K562 (cell line): ENCODE measurements around the gene BTBD2. TPM values are rescaled to one million over a fixed set of nuclear protein-coding genes. Genes with fewer than 3 reads are reported as not detected.
"Not testable (repeated sequence)": the region's sequence is repeated elsewhere in the genome, so short reads cannot be mapped to it uniquely, and the experiment has no call there.

Source experiments
- ATAC-seq: fragments of 200-7000 bp; cut with Tn5 transposase; 3 replicates; pipeline ENCODE4 v1.9.1; 2020; ENCODE audit warnings: moderate library complexity
- BruUV-seq: library from RNA; stranded (reverse); fragments of 400-500 nt; replicated peaks from 2 replicates; lab custom pipeline; 2021; lab: Mats Ljungman, UMichigan
- CTCF ChIA-PET: fragments of 300-600 bp; formaldehyde crosslinking; extraction: SDS; loops from one replicate; lab custom pipeline; 2021; ENCODE audit warnings: low intra/inter-chr PET ratio; lab: Yijun Ruan, JAX
- POLR2A ChIA-PET: fragments of 300-600, 350-650 bp; sonication (Branson Sonifier 250); formaldehyde crosslinking; extraction: SDS; loops from one replicate; lab custom pipeline; 2021; ENCODE audit warnings: antibody characterized with exemption, inconsistent platforms; lab: Yijun Ruan, JAX
- DNase-seq, 4 experiments: peaks; one replicate each; pipeline versions ENCODE4 v3.0.0 to v3.0.0-alpha.2; 2011 to 2018; ENCODE audit warnings: low spot score in 3 of 4, mixed read lengths in 3 of 4; ENCODE audit errors: extremely low read depth in 1 of 4
- FAIRE-seq: peaks from 2 replicates; lab custom pipeline; 2011; peaks lifted over from hg19 to GRCh38; lab: Jason Lieb, UNC
- H2AFZ ChIP-seq: 2 replicates; pipeline ENCODE4 v1.6.0; 2011; ENCODE audit warnings: low read depth, low read length, control low read depth, inconsistent platforms
- H3K27ac ChIP-seq: fragments of 200-600 bp; 3 replicates; pipeline ENCODE4 v1.8.0; 2011; ENCODE audit warnings: low read depth, mild to moderate bottlenecking, control low read depth, inconsistent platforms, low read length, moderate library complexity, mixed read lengths; ENCODE audit errors: extremely low read depth
- H3K27me3 ChIP-seq, 2 experiments: fragments of 300-600 bp in 1 of 2; 2 replicates in 1 of 2; 3 replicates in 1 of 2; pipeline versions ENCODE4 v1.6.0 to v1.8.0; 2011; ENCODE audit warnings: inconsistent platforms in 2 of 2, low read length in 2 of 2, mild to moderate bottlenecking in 1 of 2, mixed read lengths in 1 of 2, moderate library complexity in 1 of 2; ENCODE audit not compliant: control insufficient read depth in 2 of 2, insufficient read depth in 2 of 2
- H3K36me3 ChIP-seq: fragments of 300-600 bp; 3 replicates; pipeline ENCODE4 v1.8.0; 2011; ENCODE audit warnings: mild to moderate bottlenecking, low read length, inconsistent platforms; ENCODE audit not compliant: control insufficient read depth, insufficient read depth
- H3K4me1 ChIP-seq, 2 experiments: fragments of 200-600 bp in 1 of 2; replicated peaks in 1 of 2; 2 replicates in 1 of 2; 3 replicates in 1 of 2; pipeline versions ENCODE4 v1.5.1 to v1.8.0; 2011; ENCODE audit warnings: inconsistent platforms in 2 of 2, low read length in 2 of 2, mild to moderate bottlenecking in 1 of 2, mixed read lengths in 1 of 2, moderate library complexity in 1 of 2; ENCODE audit not compliant: control insufficient read depth in 2 of 2, insufficient read depth in 2 of 2
- H3K4me2 ChIP-seq: 2 replicates; pipeline ENCODE4 v1.6.1; 2011; ENCODE audit warnings: low read length, control low read depth, inconsistent platforms, mixed read lengths; ENCODE audit not compliant: insufficient read depth
- H3K4me3 ChIP-seq: fragments of 200-600 bp; sonication (generic), shearing (Covaris generic); 2 replicates; pipeline ENCODE4 v1.5.1; 2016; ENCODE audit warnings: control low read depth, inconsistent platforms
- H3K79me2 ChIP-seq: fragments of 200-600 bp; 3 replicates; pipeline ENCODE4 v1.8.0; 2011; ENCODE audit warnings: low read length, inconsistent platforms; ENCODE audit not compliant: control insufficient read depth, insufficient read depth
- H3K9ac ChIP-seq, 2 experiments: 2 replicates each; pipeline versions ENCODE4 v1.6.0 to v1.6.1; 2011; ENCODE audit warnings: low read depth in 2 of 2, low read length in 2 of 2, control low read depth in 1 of 2, inconsistent platforms in 1 of 2, mild to moderate bottlenecking in 1 of 2, mixed read lengths in 1 of 2; ENCODE audit not compliant: insufficient read depth in 1 of 2
- H3K9me1 ChIP-seq: one replicate; pipeline ENCODE4 v1.6.0; 2011; ENCODE audit warnings: inconsistent platforms, mild to moderate bottlenecking, low read length, moderate library complexity; ENCODE audit not compliant: control insufficient read depth, insufficient read depth
- H3K9me3 ChIP-seq: replicated peaks from 2 replicates; pipeline ENCODE4 v1.5.1; 2011; ENCODE audit warnings: low read depth, low read length, inconsistent platforms; ENCODE audit not compliant: control insufficient read depth, insufficient read depth
- H4K20me1 ChIP-seq: replicated peaks from 2 replicates; pipeline ENCODE4 v1.6.1; 2011; ENCODE audit warnings: low read length, inconsistent platforms, mixed read lengths; ENCODE audit not compliant: control insufficient read depth, insufficient read depth
- ADNP ChIP-seq: fragments of 200-800 bp; sonication (Bioruptor generic); IDR thresholded peaks from 2 replicates; pipeline ENCODE4 v1.6.1; 2016; ENCODE audit warnings: missing genetic modification characterization, missing compliant biosample characterization
- ARNT ChIP-seq, 2 experiments: fragments of 450-650 bp; IDR thresholded peaks; 2 replicates each; pipeline ENCODE4 v1.6.1; 2016; ENCODE audit warnings: mild to moderate bottlenecking in 1 of 2
- BCOR ChIP-seq: fragments of 450-650 bp; IDR thresholded peaks from 2 replicates; pipeline ENCODE4 v1.6.1; 2016
- CBFA2T3 ChIP-seq: fragments of 450-650 bp; IDR thresholded peaks from 2 replicates; pipeline ENCODE4 v1.6.1; 2017
- DPF2 ChIP-seq: fragments of 450-650 bp; IDR thresholded peaks from 2 replicates; pipeline ENCODE4 v1.6.1; 2016
- E2F6 ChIP-seq, 2 experiments: IDR thresholded peaks; 2 replicates each; pipeline ENCODE4 v1.6.1; 2011; ENCODE audit warnings: borderline replicate concordance in 1 of 2, control low read depth in 1 of 2, low read depth in 1 of 2, low read length in 1 of 2, mild to moderate bottlenecking in 1 of 2, mixed read lengths in 1 of 2, moderate library complexity in 1 of 2; ENCODE audit not compliant: insufficient read depth in 1 of 2, insufficient read length in 1 of 2, poor library complexity in 1 of 2, severe bottlenecking in 1 of 2; ENCODE audit errors: extremely low read depth in 1 of 2
- HDAC2 ChIP-seq: fragments of 450-650 bp; IDR thresholded peaks from 2 replicates; pipeline ENCODE4 v1.6.1; 2016; ENCODE audit warnings: mild to moderate bottlenecking
- HLTF ChIP-seq: fragments of 450-650 bp; IDR thresholded peaks from 2 replicates; pipeline ENCODE4 v1.6.1; 2016
- KDM1A ChIP-seq, 2 experiments: fragments of 450-650 bp; IDR thresholded peaks; 2 replicates each; pipeline ENCODE4 v1.6.1; 2016; ENCODE audit warnings: mild to moderate bottlenecking in 2 of 2
- L3MBTL2 ChIP-seq: fragments of 450-650 bp; IDR thresholded peaks from 2 replicates; pipeline ENCODE4 v1.6.1; 2016; ENCODE audit warnings: mild to moderate bottlenecking, moderate library complexity
- NR3C1 ChIP-seq: sonication (generic); formaldehyde crosslinking; IDR thresholded peaks from 2 replicates; pipeline ENCODE4 v1.8.1; 2022; ENCODE audit warnings: missing genetic modification reagents
- PHF21A ChIP-seq: fragments of 450-650 bp; IDR thresholded peaks from 2 replicates; pipeline ENCODE4 v1.6.1; 2017; ENCODE audit warnings: low read depth, borderline replicate concordance
- RCOR1 ChIP-seq, 2 experiments: IDR thresholded peaks; 2 replicates each; pipeline ENCODE4 v1.6.1; 2012; ENCODE audit warnings: low read depth in 2 of 2, low read length in 2 of 2, borderline replicate concordance in 1 of 2, improper control_type of control experiment in 1 of 2
- SMARCA5 ChIP-seq: fragments of 450-650 bp; IDR thresholded peaks from 2 replicates; pipeline ENCODE4 v1.6.1; 2016
- ZNF121 ChIP-seq: sonication (generic); formaldehyde crosslinking; conservative IDR thresholded peaks from 2 replicates; pipeline ENCODE4 v1.8.0; 2022; ENCODE audit warnings: missing genetic modification reagents
- WGBS: fragments of 100-300 bp; shearing (Covaris generic); methylation state at CpG from one replicate; pipeline ENCODE4 v1.1.6; 2016; ENCODE audit warnings: low coverage, mixed read lengths; ENCODE audit not compliant: insufficient coverage; ENCODE audit errors: missing lambda C conversion rate; 5-methylcytosine and 5-hydroxymethylcytosine counted together
- in situ Hi-C: fragments of 300-500 bp; cut with MboI; formaldehyde crosslinking; loops from 4 replicates; pipeline ENCODE4 v1.15.0; 2018; ENCODE audit warnings: inconsistent platforms, mixed read lengths
- intact Hi-C: fragments of 100-400 bp; cut with micrococcal nuclease; formaldehyde crosslinking; loops from 2 replicates; pipeline ENCODE4 v1.14.2; 2022
- polyA plus RNA-seq, 8 experiments: library from polyadenylated mRNA; depleted of rRNA in 4 of 8; stranded (reverse) in 5 of 8; unstranded in 3 of 8; fragments of >200 nt; fragmentation: Nextera tagmentation in 2 of 8; fragmentation: Illumina TruSeq in 1 of 8; extraction: Ambion mirVana in 2 of 8; extraction: Trizol in 1 of 8; gene quantifications; 2 replicates each; pipeline versions ENCODE4 v1.2.1 to v1.2.3, GENCODE V29; 2011 to 2014; ENCODE audit warnings: inconsistent platforms in 1 of 8, missing spikeins in 1 of 8
- total RNA-seq, 7 experiments: library from RNA; depleted of rRNA in 6 of 7; stranded (reverse); fragments of >200 nt in 6 of 7; fragmentation: Illumina TruSeq in 2 of 7; extraction: Trizol in 2 of 7; gene quantifications; 2 replicates each; pipeline versions ENCODE4 v1.2.1 to v1.2.3, GENCODE V29; 2011 to 2021; ENCODE audit warnings: low replicate concordance in 1 of 7
- TF ChIP-seq, protein P1 (sequence below): sonication (generic); formaldehyde crosslinking; IDR thresholded peaks from 2 replicates; pipeline ENCODE4 v1.8.0; 2022; ENCODE audit warnings: missing genetic modification reagents, mild to moderate bottlenecking, moderate library complexity, borderline replicate concordance

The BTBD2 gene
- total and polyA plus RNA-seq, 9 of the 15 experiments (the other 6 are each of a cell fraction or from before 2014, with no cell fraction given), result 0.10 to 15.6 (median 6.9) TPM

GRCh38 chr19:2034729-2035589, 19.4 kb upstream of the BTBD2 start (continued):
- no peak for TF ChIP-seq E2F6 (IDR thresholded peaks at IDR 0.05; ENCODE audit: borderline replicate concordance in 1 of 2, extremely low read depth in 1 of 2, insufficient read depth in 1 of 2, insufficient read length in 1 of 2, low read depth in 1 of 2, low read length in 1 of 2, poor library complexity in 1 of 2, severe bottlenecking in 1 of 2)

GRCh38 chr19:2034253-2034652, 18.7 kb upstream of the BTBD2 start:
- intact Hi-C loops, H3K79me2 ChIP-seq, H3K9me1 ChIP-seq, H4K20me1 ChIP-seq, in situ Hi-C loops, H3K9me3 ChIP-seq, FAIRE-seq, CTCF ChIA-PET, ATAC-seq, DNase-seq, H3K27me3 ChIP-seq, BruUV-seq: not testable (repeated sequence)
- H3K4me1 ChIP-seq, result peaks cover 3 to 52% of the 10 kb centered on the region in 2 experiments; a peak in 3 of 5 replicates
- peak overlapping the region; percentile 63 for H3K27ac ChIP-seq
- H3K9ac ChIP-seq, result peak overlapping the region; percentile 48 to 90; a peak in 3 of 4 replicates
- H3K4me3 ChIP-seq, result peak overlapping the region; percentile 46
- TF ChIP-seq ADNP (tag), result peak; percentile 55; the same call in 1 of the 2 replicates
- 0 out of 2 replicates have a peak, but pooled peaks have one; percentile 20 for TF ChIP-seq PHF21A
- peak; percentile 40; the same call in 1 of the 2 replicates for TF ChIP-seq DPF2
- peak; percentile 48; the same call in 1 of the 2 replicates for TF ChIP-seq HDAC2
- TF ChIP-seq ARNT (IDR thresholded peaks at IDR 0.05), result peak in 1 of 2 experiments; percentile 23; a peak in 1 of 4 replicates
- TF ChIP-seq RCOR1 (IDR thresholded peaks at IDR 0.05; ENCODE audit: borderline replicate concordance in 1 of 2, low read depth in 2 of 2, low read length in 2 of 2), result 0 out of 4 replicates have a peak, but pooled peaks of 1 of the 2 experiments have one; percentile 18
- TF ChIP-seq, protein P1, sequence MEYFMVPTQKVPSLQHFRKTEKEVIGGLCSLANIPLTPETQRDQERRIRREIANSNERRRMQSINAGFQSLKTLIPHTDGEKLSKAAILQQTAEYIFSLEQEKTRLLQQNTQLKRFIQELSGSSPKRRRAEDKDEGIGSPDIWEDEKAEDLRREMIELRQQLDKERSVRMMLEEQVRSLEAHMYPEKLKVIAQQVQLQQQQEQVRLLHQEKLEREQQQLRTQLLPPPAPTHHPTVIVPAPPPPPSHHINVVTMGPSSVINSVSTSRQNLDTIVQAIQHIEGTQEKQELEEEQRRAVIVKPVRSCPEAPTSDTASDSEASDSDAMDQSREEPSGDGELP (CRISPR knock-in tag), result 0 out of 2 replicates have a peak, but pooled peaks have one; percentile 1
- 0 out of 2 replicates have a peak, but pooled peaks have one; percentile 6 for TF ChIP-seq CBFA2T3
- TF ChIP-seq NR3C1 (CRISPR knock-in tag), result 0 out of 2 replicates have a peak, but pooled peaks have one; percentile 25
- TF ChIP-seq ZNF121, result peak; percentile 94
- peak; percentile 93 for TF ChIP-seq BCOR
- TF ChIP-seq KDM1A (IDR thresholded peaks at IDR 0.05), result peak; percentile 33 to 80; a peak in 3 of 4 replicates
- TF ChIP-seq L3MBTL2, result peak; percentile 29; the same call in 1 of the 2 replicates
- 0 out of 2 replicates have a peak, but pooled peaks have one; percentile 26 for TF ChIP-seq HLTF
- peak; percentile 73; the same call in 1 of the 2 replicates for TF ChIP-seq SMARCA5
- 38% methylated on average over 15 of the region's 15 CpGs for WGBS
- peak overlapping the region; percentile 86 for H3K4me2 ChIP-seq
- POLR2A ChIA-PET, result interaction anchor here (1.0 to 2.5 kb wide), 6 partner anchors 9 to 25 kb away, joined by 3 to 26 read pairs (median 6); no protein-coding TSS in a partner anchor
- H2AFZ ChIP-seq, result peak overlapping the region; percentile 96
- H3K36me3 ChIP-seq, result peaks cover 18% of the 10 kb centered on the region; the same call in 1 of the 3 replicates
